ENCODE data around the gene CUX1.

- TF ChIP-seq ATAD3A (CRISPR knock-in tag; IDR thresholded peaks at IDR 0.05) (no peak), FOXA1 (IDR thresholded peaks at IDR 0.05) (no peak), FOXA1 (CRISPR knock-in tag; IDR thresholded peaks at IDR 0.05) (no peak), EHMT2 (IDR thresholded peaks at IDR 0.05; ENCODE audit: borderline replicate concordance, low read depth, low read length) (no peak), ATF7 (IDR thresholded peaks at IDR 0.05) (no peak), ATF7 (CRISPR knock-in tag; IDR thresholded peaks at IDR 0.05) (no peak), RAD51 (IDR thresholded peaks at IDR 0.05; ENCODE audit: borderline replicate concordance) (no peak), REPIN1 (CRISPR knock-in tag; IDR thresholded peaks at IDR 0.05; ENCODE audit: borderline replicate concordance, low read depth) (no peak), RORA (CRISPR knock-in tag; IDR thresholded peaks at IDR 0.05) (no peak), CBFB (CRISPR knock-in tag; IDR thresholded peaks at IDR 0.05) (no peak), PHF20 (CRISPR knock-in tag; IDR thresholded peaks at IDR 0.05) (no peak), GATA4 (IDR thresholded peaks at IDR 0.05; ENCODE audit: borderline replicate concordance, low read depth) (no peak)
Observed at GRCh38 chr7:102170393-102170970, 353.1 kb downstream of the CUX1 start.
